Measurements from ENCODE around the gene ZNF217.

DNA sequence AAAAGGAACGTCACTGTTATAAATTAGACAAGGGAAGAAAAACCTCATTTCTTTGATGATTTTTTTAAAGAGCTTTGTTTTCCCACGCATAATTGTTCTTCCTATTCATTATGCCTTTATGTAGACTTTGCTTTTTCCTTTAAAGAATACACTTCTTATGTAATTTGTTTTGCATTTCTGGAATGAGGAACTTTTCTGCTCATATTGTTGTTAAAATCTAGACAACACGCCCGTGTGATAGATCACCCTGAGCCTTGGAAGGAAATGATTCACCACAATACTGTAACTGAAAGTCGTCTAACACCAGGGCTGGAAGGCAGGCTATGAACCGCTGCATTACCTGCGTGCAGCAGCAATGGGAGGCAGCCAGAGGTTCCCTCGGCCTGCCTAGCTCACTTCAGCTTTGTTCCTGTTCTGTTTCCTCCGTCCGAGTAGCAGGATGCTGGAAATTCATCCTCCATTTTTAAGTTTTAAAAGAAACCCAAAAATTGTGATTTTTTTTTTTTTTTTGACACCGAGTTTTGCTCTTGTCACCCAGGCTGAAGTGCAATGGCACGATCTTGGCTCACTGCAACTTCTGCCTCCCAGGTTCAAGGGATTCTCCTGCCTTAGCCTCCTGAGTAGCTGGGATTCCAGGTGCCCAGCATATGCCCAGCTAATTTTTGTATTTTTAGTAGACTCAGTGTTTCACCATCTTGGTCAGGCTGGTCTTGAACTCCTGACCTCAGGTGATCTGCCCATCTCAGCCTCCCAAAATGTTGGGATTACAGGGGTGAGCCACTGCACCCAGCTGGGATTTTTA, 49.6 kb upstream of the ZNF217 start:
- TF ChIP-seq YY1 (IDR thresholded peaks at IDR 0.05; ENCODE audit: insufficient read depth, insufficient read length) (no peak), ZNF274 (IDR thresholded peaks at IDR 0.05; ENCODE audit: low read depth, low read length) (no peak), SUZ12 (IDR thresholded peaks at IDR 0.05; ENCODE audit: extremely low read depth, insufficient read depth, insufficient read length) (no peak)

Data from NT2/D1 (cell line).